ENCODE data around the gene RHOB.

Gene RHOB

DNA sequence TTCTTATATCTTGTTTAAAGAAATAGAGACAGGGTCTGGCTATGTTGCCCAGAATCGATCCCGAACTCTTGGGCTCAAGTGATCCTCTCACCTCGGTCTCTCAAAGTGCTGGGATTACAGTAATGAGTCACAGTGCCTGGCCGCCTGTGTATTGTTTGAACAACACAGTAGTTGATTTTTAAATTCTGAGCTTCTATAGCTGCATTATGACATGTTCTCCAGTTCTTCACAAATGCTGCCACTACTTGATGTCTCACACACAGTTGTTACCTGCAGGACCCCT is 7.7 kb upstream of the RHOB start:
- H3K4me3 ChIP-seq (ENCODE audit: low read length), result no peak overlapping the region
- TF ChIP-seq ZNF274 (IDR thresholded peaks at IDR 0.05; ENCODE audit: low read depth, low read length), result no peak

DNA sequence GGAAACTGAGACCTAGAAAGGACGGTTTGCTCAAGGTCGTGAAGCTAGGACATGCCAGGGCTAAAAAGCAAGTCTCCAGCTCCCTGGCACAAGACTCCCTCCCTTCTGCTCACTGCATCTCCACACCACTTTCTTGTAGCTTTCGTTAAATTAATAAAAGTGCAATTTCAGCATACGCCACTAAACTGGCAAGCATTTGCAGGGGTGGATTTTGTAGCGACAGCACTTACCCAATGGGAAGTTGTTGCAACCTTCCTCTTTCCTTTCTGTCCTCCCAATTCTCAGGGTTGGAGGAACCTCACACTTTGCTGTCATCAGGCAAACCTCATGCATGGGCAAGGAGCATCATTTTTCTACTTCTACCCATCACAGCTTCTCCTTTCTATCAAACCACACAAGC is 7.4 kb upstream of the RHOB start:
- TF ChIP-seq ZNF274 (IDR thresholded peaks at IDR 0.05; ENCODE audit: low read depth, low read length), result no peak
- H3K4me3 ChIP-seq (ENCODE audit: low read length), result no peak overlapping the region

DNA sequence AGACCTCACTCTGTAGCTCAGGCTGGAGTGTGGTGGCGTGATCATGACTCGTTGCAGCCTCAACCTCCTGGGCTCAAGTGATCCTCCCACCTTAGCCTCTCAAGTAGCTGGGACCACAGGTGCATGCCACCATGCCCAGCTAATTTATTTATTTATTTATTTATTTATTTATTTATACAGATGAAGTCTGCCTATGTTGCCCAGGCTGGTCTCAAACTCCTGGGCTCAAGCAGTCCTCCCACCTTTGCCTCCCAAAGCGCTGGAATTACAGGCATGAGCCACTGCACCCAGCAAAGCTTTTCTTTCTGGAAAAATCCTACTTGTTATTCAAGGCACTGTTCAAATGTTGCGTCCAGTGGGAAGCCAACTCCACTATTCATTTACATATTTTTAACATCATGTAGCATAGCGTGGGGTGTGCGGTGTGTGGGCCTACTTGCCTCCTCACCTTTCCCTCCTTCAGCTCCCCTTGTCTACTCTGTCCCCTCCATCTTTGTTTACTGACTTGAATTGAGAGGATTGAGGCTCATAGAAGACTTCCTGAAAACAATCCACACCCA is 6.8 kb upstream of the RHOB start:
- no peak overlapping the region for H3K4me3 ChIP-seq (ENCODE audit: low read length)
- no peak for TF ChIP-seq ZNF274 (IDR thresholded peaks at IDR 0.05; ENCODE audit: low read depth, low read length)

DNA sequence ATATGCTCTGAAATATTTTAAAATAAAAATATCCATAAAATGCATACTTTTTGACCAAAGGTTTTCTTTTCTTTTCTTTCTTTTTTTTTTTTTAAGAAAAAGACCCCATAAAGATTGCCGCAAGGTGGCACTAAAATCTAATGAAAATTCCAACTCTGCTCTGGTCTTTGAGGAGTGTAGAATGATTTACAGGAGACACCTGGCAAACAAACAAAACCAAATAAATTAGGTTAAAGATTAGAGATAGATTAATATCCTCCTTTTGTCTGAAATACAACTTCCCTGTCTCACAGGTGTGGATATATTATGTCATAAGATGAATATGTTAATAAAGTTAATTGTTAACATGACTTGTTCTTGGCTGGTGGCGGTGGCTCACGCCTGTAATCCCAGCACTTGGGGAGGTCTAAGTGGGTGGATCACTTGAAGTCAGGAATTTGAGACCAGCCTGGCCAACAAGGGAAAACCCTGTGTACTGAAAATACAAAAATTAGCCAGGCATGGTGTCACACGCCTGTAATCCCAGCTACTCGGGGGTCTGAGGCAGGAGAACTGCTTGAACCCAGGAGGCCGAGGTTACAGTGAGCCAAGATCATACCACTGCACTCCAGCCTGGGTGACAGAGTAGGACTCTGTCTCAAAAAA is 3.5 kb upstream of the RHOB start:
- no peak for TF ChIP-seq ZNF274 (IDR thresholded peaks at IDR 0.05; ENCODE audit: low read depth, low read length)
- no peak overlapping the region for H3K4me3 ChIP-seq (ENCODE audit: low read length)

DNA sequence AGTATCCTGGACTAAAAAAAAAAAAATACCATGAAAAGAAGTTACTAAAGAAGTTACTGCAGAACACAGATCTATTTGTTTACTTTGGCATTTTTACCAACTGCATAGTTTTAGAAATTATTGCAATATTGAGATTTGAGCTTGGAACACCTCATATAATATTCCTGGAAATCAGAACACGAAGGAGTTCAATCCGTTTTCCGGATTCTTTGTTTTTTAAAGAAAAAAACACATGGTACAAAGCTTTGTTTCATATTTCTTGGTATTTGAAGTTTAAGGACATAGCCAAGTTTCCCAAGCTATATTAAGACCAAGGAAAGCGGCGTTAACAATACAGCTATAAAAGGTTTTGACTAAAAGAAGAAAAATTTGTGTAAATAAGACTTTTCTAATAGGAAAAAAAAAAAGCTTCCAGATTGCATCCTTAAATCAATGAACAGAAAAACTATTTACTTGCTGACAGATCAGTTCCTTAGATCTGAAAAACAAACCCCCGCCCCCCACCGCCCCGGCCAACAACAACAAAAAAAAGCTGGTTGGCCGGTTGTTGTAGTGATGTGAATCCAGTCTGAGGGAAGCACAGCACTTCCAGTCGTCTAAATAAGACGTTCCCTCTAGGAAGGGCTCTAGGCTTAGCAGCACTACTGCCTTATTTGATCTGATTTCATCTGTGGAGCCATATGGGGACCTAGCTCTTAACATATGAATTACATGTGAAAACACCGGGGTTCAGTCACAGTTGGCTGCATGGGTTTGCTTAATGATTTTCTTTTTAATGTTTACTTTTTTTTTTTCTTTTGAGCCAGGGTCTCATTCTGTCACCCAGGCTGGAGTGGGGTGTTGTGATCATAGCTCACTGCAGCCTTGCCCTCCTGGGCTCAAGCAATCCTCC is 2.5 kb upstream of the RHOB start:
- TF ChIP-seq ZNF274 (IDR thresholded peaks at IDR 0.05; ENCODE audit: low read depth, low read length), result no peak
- H3K4me3 ChIP-seq (ENCODE audit: low read length), result no peak overlapping the region

DNA sequence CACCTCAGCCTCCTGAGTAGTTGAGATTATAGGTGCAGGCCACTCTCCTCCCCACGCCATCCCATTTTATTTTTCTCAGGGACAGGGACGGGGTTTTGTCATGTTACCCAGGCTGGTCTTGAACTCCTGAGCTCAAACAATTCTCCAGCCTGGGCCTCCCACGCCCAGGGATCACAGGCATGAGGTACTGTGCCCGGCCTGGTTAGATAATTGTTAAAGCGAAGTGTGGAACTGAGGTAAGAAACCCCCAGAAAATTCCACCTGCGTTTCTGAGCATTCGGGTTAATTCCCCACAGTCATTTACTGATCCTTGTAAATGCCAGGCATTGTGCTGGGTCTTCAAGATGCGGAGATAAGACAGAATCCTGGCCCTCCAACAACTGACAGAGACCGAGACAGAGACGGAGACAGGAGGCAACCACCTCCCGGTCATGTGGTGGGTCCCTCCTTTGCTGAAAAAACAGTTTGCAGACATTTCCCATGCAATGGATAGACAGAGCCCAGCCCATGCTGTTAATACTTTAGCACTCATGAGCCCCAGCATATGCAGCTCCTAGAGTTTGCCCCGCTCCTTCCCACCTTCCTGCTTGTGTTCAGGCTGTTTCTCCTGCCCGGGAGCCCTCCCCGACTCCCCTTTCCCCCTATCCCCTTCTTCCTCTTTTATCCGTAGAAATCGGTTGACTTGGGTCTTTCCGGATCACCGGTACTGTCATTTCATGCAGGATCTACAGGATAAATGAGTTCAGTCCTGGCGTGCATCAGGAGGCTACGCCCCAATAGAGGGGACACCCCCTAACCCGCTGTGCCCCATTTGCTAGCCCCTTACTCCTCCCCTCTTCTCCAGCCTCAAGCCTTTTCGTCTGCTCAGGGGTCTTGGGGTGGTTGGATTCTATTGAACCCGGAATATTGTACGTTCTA is 1.6 kb upstream of the RHOB start:
- no peak for TF ChIP-seq ZNF274 (IDR thresholded peaks at IDR 0.05; ENCODE audit: low read depth, low read length)
- no peak overlapping the region for H3K4me3 ChIP-seq (ENCODE audit: low read length)

DNA sequence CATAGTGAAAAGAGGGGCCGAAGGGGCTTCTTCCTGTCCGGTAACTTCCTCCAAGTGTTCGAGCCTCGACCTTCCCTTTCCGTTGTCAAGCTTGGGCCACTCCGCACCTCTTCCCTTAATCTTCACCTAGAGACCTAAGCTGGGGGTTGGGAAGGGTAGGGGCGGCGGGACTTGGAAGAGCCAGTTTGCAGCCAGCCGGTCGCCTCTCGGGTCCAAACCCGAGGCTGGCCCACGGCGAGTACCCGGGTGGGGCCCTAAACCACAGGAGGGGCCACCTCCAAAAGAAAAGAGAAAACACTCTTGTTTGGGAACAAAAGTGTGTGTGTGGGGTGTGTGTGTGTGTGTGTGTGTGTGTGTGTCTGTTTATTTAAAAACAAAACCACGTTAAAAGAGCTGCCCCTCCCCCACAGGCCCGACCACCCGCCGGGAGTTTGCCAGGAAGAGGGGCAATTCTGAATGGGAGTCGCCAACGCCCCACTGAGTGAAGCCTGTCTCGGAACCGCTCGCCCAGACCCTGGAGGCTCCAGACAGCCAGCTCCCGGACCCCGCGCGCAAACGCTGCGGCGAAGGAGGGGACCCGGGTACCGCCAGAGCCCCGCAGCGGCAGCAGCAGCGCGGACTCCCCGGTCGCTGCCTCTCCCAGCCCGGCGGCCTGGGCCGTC is 488 bp upstream of the RHOB start:
- H3K4me3 ChIP-seq (ENCODE audit: low read length), result peak overlapping the region; percentile 60; the same call in 1 of the 2 replicates
- TF ChIP-seq ZNF274 (IDR thresholded peaks at IDR 0.05; ENCODE audit: low read depth, low read length), result no peak

DNA sequence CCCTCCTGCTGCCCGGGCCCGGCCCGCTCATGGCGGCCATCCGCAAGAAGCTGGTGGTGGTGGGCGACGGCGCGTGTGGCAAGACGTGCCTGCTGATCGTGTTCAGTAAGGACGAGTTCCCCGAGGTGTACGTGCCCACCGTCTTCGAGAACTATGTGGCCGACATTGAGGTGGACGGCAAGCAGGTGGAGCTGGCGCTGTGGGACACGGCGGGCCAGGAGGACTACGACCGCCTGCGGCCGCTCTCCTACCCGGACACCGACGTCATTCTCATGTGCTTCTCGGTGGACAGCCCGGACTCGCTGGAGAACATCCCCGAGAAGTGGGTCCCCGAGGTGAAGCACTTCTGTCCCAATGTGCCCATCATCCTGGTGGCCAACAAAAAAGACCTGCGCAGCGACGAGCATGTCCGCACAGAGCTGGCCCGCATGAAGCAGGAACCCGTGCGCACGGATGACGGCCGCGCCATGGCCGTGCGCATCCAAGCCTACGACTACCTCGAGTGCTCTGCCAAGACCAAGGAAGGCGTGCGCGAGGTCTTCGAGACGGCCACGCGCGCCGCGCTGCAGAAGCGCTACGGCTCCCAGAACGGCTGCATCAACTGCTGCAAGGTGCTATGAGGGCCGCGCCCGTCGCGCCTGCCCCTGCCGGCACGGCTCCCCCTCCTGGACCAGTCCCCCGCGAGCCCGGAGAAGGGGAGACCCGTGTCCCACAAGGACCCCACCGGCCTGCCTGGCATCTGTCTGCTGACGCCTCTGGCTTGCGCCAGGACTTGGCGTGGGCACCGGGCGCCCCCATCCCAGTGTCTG is 767 bp downstream of the RHOB start:
- no peak for TF ChIP-seq ZNF274 (IDR thresholded peaks at IDR 0.05; ENCODE audit: low read depth, low read length)
- peak overlapping the region; percentile 68; the same call in 1 of the 2 replicates for H3K4me3 ChIP-seq (ENCODE audit: low read length)

DNA sequence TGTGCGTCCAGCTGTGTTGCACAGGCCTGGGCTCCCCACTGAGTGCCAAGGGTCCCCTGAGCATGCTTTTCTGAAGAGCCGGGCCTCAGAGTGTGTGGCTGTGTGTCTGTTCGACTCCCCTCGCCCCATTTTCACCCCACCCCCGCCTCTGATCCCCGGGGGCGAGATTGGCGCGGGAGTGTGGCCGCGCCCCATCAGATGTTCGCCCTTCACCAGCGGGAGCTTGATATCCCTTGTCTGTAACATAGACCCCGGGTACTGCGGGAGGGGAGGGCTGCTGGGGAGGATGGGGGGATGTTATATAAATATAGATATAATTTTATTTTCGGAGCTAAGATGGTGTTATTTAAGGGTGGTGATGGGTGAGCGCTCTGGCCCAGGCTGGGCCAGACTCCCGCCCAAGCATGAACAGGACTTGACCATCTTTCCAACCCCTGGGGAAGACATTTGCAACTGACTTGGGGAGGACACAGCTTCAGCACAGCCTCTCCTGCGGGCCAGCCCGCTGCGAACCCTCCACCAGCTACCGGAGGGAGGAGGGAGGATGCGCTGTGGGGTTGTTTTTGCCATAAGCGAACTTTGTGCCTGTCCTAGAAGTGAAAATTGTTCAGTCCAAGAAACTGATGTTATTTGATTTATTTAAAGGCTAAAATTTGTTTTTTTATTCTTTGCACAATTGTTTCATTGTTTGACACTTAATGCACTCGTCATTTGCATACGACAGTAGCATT is 1.5 kb downstream of the RHOB start:
- peak overlapping the region; percentile 68 for H3K4me3 ChIP-seq (ENCODE audit: low read length)
- TF ChIP-seq ZNF274 (IDR thresholded peaks at IDR 0.05; ENCODE audit: low read depth, low read length), result no peak

DNA sequence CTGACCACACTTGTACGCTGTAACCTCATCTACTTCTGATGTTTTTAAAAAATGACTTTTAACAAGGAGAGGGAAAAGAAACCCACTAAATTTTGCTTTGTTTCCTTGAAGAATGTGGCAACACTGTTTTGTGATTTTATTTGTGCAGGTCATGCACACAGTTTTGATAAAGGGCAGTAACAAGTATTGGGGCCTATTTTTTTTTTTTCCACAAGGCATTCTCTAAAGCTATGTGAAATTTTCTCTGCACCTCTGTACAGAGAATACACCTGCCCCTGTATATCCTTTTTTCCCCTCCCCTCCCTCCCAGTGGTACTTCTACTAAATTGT is 2.1 kb downstream of the RHOB start:
- no peak for TF ChIP-seq ZNF274 (IDR thresholded peaks at IDR 0.05; ENCODE audit: low read depth, low read length)
- peak overlapping the region; percentile 9; the same call in 1 of the 2 replicates for H3K4me3 ChIP-seq (ENCODE audit: low read length)

DNA sequence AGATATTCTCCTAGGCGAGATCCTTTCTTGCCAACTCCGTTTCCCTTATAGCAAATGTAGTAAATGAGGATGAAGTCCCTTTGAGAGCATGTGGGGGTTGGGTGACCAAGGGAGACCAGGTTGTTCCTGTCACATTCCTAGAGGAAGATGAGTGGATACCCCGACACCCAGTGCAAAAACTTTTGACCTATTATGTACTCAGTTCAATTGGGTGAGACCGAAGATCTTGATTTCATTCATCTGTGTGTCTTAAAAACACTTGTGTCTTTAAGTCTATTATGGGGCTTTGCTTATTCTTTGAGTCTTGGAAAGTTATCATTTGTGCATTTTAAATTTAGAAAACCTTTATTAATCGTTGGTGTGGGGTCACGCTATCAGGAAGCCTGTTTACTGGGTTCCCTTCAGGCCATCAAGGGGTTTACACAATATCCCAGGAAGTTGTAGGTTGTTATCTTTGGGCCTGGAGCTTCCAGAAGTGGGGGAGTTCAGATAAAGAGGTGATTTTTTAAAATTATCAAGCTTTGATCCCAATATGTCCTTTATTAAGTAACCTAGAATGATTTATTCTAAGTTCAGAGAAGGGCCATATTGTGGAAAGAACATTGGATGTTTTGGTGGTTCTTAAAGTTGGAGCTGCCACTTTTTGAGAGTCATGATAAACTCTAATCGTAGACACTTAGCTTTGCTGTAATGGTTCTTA is 2.8 kb downstream of the RHOB start:
- no peak for TF ChIP-seq ZNF274 (IDR thresholded peaks at IDR 0.05; ENCODE audit: low read depth, low read length)
- no peak overlapping the region for H3K4me3 ChIP-seq (ENCODE audit: low read length)

Data from GM08714 (cell line).